Transverse colon (tissue), 4 donors: ENCODE data around the gene ERC2. TPM values are rescaled to one million over a fixed set of nuclear protein-coding genes. Genes with fewer than 3 reads are reported as not detected.

Experiments used
- DNase-seq: peaks from one replicate; pipeline ENCODE4 v3.0.0-alpha.2; 2019
- H3K27ac ChIP-seq, 4 donors: fragments of 200-600 bp; sonication (generic); 2 replicates each; pipeline ENCODE4 v1.5.1; 2016 to 2018; ENCODE audit warnings: inconsistent platforms in 4 of 4
- H3K27me3 ChIP-seq: fragments of 200-600 bp; sonication (generic); 2 replicates; pipeline ENCODE4 v1.5.1; 2017; ENCODE audit warnings: inconsistent platforms
- H3K36me3 ChIP-seq, 4 donors: fragments of 200-600 bp; sonication (generic); 2 replicates each; pipeline ENCODE4 v1.5.1; 2017 to 2019; ENCODE audit warnings: inconsistent platforms in 4 of 4
- H3K4me1 ChIP-seq, 4 donors: fragments of 200-600 bp; sonication (generic); 2 replicates each; pipeline ENCODE4 v1.5.1; 2017 to 2020; ENCODE audit warnings: inconsistent platforms in 4 of 4
- H3K4me3 ChIP-seq, 4 donors: fragments of 200-600 bp; sonication (generic); 1 replicate in 1 of 4; 2 replicates in 3 of 4; pipeline versions ENCODE4 v1.5.1 to v1.6.1; 2017 to 2019; ENCODE audit warnings: inconsistent platforms in 4 of 4
- H3K9me3 ChIP-seq, 2 donors: fragments of 200-600 bp; sonication (generic); 2 replicates each; pipeline ENCODE4 v1.5.1; 2017 to 2019; ENCODE audit warnings: inconsistent platforms in 2 of 2
- CTCF ChIP-seq, 5 experiments: fragments of 200-600 bp in 3 of 5; fragments of 450-650 bp in 2 of 5; sonication (generic) in 3 of 5; IDR thresholded peaks; 1 replicate in 2 of 5; 2 replicates in 3 of 5; pipeline ENCODE4 v1.5.1; 2016 to 2017; ENCODE audit warnings: antibody characterized with exemption in 5 of 5, inconsistent platforms in 3 of 5, mild to moderate bottlenecking in 2 of 5, moderate library complexity in 1 of 5
- EP300 ChIP-seq: sonication (generic); formaldehyde crosslinking; IDR thresholded peaks from one replicate; pipeline ENCODE4 v1.6.1; 2017; ENCODE audit warnings: antibody characterized with exemption, low read depth
- POLR2A ChIP-seq: fragments of 450-650 bp; IDR thresholded peaks from one replicate; pipeline ENCODE4 v1.6.1; 2016; ENCODE audit warnings: antibody characterized with exemption, mild to moderate bottlenecking, moderate library complexity
- POLR2AphosphoS5 ChIP-seq, 3 donors: sonication (generic); formaldehyde crosslinking; IDR thresholded peaks; one replicate each; pipeline ENCODE4 v1.6.1; 2016; ENCODE audit warnings: antibody characterized with exemption in 3 of 3
- WGBS, 2 donors: methylation state at CpG; one replicate each; pipeline ENCODE4 v1.1.5; 2018; ENCODE audit warnings: low coverage in 1 of 2; 5-methylcytosine and 5-hydroxymethylcytosine counted together
- in situ Hi-C, 4 donors: fragments of 200-750 bp; cut with MboI; loops; one replicate each; pipeline versions ENCODE4 v1.15.0 to v1.15.1; 2017; ENCODE audit warnings: low sequenced_read_pairs in 3 of 4, low pct_ligation_motif_present in 1 of 4, low pct_unique_long_range_greater_than_20kb in 1 of 4
- intact Hi-C: fragments of 100-400 bp; cut with DNase I; formaldehyde crosslinking; loops from one replicate; pipeline ENCODE4 v1.15.1; 2023; ENCODE audit warnings: low total_unique reads
- total RNA-seq, 4 donors: library from RNA; depleted of rRNA; stranded (reverse); fragments of >200 nt; gene quantifications; one replicate each; pipeline ENCODE4 v1.1.0, GENCODE V29; 2016

Gene ERC2
- total RNA-seq, 4 donors from 2014 or later = 0.41 to 1.3 TPM; not detected in 2

DNA sequence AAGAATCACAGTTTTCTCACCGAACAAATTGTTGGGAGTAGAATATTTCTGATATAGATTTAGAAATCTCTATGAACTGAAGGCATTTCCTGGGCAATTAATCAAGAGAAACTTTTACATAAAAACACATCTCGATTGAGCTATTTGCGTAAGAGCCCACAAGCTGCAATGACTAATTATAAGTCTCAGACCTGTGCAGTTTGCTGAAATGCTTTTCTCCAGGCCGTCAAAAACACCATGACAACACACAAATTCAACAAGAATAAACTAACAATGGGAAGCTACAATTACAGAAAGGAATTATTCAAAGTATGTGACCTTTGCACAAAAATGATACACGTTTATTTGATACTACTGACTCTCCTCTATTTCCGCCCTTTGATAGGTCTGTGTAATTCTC lies 499.9 kb downstream of the ERC2 start:
- H3K27me3 ChIP-seq = no peaks in the 10 kb centered on the region
- no peaks in the 10 kb centered on the region for H3K4me1 ChIP-seq
- no peak overlapping the region for H3K4me3 ChIP-seq
- intact Hi-C loops = no loop called here
- TF ChIP-seq CTCF (IDR thresholded peaks at IDR 0.05) (no peak), EP300 (no peak), POLR2AphosphoS5 (IDR thresholded peaks at IDR 0.05) (no peak), POLR2A (no peak)
- DNase-seq = no peak
- H3K36me3 ChIP-seq = no peaks in the 10 kb centered on the region
- in situ Hi-C loops = no loop called here
- H3K27ac ChIP-seq = no peak overlapping the region
- no peaks in the 10 kb centered on the region for H3K9me3 ChIP-seq
- WGBS, 2 donors = 61 to 77% methylated on average over 3 to 6 of the region's 6 CpGs

DNA sequence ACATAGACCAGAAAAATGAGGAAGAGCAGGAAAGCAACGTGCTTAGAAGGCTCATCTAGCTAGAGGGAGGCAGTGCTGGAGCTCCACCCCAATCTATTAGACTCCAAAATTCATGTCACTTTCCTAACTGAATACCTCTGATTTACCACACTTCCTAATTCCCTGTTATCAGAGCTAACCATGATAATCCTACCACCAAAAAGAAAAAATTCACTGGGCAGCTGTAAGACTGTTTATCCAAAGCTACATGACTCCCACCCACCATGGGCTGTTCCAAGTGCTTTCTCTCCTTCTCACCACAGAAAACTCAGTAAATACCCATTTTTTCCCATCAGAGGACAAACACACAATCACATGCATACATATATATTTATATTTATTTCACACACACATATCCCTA lies 501.7 kb downstream of the ERC2 start:
- Histone ChIP-seq H3K36me3 (no peaks in the 10 kb centered on the region), H3K27me3 (no peaks in the 10 kb centered on the region), H3K9me3 (no peaks in the 10 kb centered on the region), H3K4me1 (no peaks in the 10 kb centered on the region), H3K27ac (no peak overlapping the region), H3K4me3 (no peak overlapping the region)
- intact Hi-C loops = no loop called here
- in situ Hi-C loops = no loop called here
- no peak for DNase-seq
- WGBS, 2 donors = 48 to 86% methylated on average over 1 of the region's 1 CpG
- no peak for TF ChIP-seq EP300
- TF ChIP-seq POLR2A = no peak
- no peak for TF ChIP-seq POLR2AphosphoS5 (IDR thresholded peaks at IDR 0.05)
- no peak for TF ChIP-seq CTCF (IDR thresholded peaks at IDR 0.05)

- in situ Hi-C loops (no loop called here), intact Hi-C loops (no loop called here)
- H3K4me1 ChIP-seq = no peaks in the 10 kb centered on the region
- WGBS, 2 donors = 77 to 78% methylated on average over 5 of the region's 5 CpGs
- no peak overlapping the region for H3K4me3 ChIP-seq
- no peaks in the 10 kb centered on the region for H3K9me3 ChIP-seq
- no peaks in the 10 kb centered on the region for H3K27me3 ChIP-seq
- no peak for DNase-seq
- no peaks in the 10 kb centered on the region for H3K36me3 ChIP-seq
- H3K27ac ChIP-seq = no peak overlapping the region
- no peak for TF ChIP-seq POLR2AphosphoS5 (IDR thresholded peaks at IDR 0.05)
- no peak for TF ChIP-seq EP300
- no peak for TF ChIP-seq POLR2A
- no peak for TF ChIP-seq CTCF (IDR thresholded peaks at IDR 0.05)
Observed at GRCh38 chr3:55965776-55966175, 502.5 kb downstream of the ERC2 start.

DNA sequence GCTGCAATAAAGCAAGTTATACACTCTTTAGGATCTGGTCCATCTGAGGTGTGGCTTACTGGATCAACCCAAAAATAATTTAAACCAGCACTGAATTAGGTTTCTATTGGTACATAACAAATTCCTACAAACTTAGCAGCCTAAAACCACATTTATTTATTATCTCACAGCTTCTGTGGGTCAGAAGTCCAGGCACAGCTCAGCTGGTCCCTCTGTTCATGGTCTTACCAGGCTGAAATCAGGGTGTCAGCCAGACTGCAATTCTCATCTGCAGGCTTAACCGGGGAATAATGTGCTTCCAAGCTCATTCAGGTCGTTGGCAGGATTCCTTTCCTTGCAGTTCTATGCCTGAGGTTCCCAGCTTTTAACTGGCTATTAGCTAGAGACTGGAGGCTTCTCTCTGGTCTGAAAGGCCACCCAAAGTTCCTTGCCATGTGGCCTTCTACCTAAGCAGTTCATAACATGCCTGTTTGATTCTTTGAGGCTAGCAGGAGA lies 503.7 kb downstream of the ERC2 start:
- no peaks in the 10 kb centered on the region for H3K36me3 ChIP-seq
- 70% methylated on average over 2 of the region's 2 CpGs; no CpG with 5 or more reads in 1 of the 2 donors for WGBS, 2 donors

More for the DNA sequence above, 503.7 kb downstream of the ERC2 start:
- no peaks in the 10 kb centered on the region for H3K9me3 ChIP-seq
- H3K27me3 ChIP-seq = no peaks in the 10 kb centered on the region
- TF ChIP-seq POLR2AphosphoS5 (IDR thresholded peaks at IDR 0.05) (no peak), POLR2A (no peak), EP300 (no peak), CTCF (IDR thresholded peaks at IDR 0.05) (no peak)
- intact Hi-C loops (no loop called here), in situ Hi-C loops (no loop called here)
- no peak overlapping the region for H3K4me3 ChIP-seq
- H3K27ac ChIP-seq = no peak overlapping the region
- no peaks in the 10 kb centered on the region for H3K4me1 ChIP-seq
- no peak for DNase-seq
